ENCODE results near the gene STK10. TPM values are rescaled to one million over a fixed set of nuclear protein-coding genes. Genes with fewer than 3 reads are reported as not detected.

Gene STK10
- total RNA-seq, 1 experiment from 2014 or later: 22.9 TPM

- ChIA-PET CTCF (no interaction called here), POLR2A (no interaction called here), RAD21 (ENCODE audit: low non-redundant PET in 1 of 2, low total read pairs in 2 of 2, uncharacterized antibody in 2 of 2, unreplicated experiment in 2 of 2) (no interaction called here)
- Histone ChIP-seq H3K4me2 (ENCODE audit: low read length) (no peak overlapping the region), H3K27ac (ENCODE audit: low read depth, low read length) (no peak overlapping the region), H2AFZ (ENCODE audit: low read depth, low read length, poor library complexity, severe bottlenecking) (no peak overlapping the region), H3K79me2 (ENCODE audit: insufficient read depth, low read length) (no peaks in the 10 kb centered on the region), H3K4me3 (replicated peaks in 1 of 2; ENCODE audit: low read depth in 1 of 2, low read length in 2 of 2) (no peak overlapping the region), H3K4me1 (ENCODE audit: control insufficient read depth in 1 of 2, insufficient read depth in 2 of 2, low read length in 2 of 2) (no peaks in the 10 kb centered on the region), H3K9me3 (ENCODE audit: control insufficient read depth in 1 of 2, insufficient read depth in 1 of 2, low read depth in 1 of 2, low read length in 2 of 2) (no peaks in the 10 kb centered on the region), H3K9me2 (ENCODE audit: insufficient read depth) (no peaks in the 10 kb centered on the region), H3K27me3 (ENCODE audit: insufficient read depth, low read length) (no peaks in the 10 kb centered on the region), H3K9ac (ENCODE audit: low read length) (no peak overlapping the region), H3K36me3 (ENCODE audit: control insufficient read depth in 1 of 2, insufficient read depth in 2 of 2, low read length in 2 of 2) (peaks cover 5 to 10% of the 10 kb centered on the region in 2 experiments; a peak in 2 of 4 replicates), H4K20me1 (ENCODE audit: insufficient read depth) (no peaks in the 10 kb centered on the region)
- no peak for DNase-seq (ENCODE audit: low read depth, low spot score)
- ATAC-seq: no peak
- intact Hi-C loops (cut with micrococcal nuclease): no loop called here
- TF ChIP-seq SRF (IDR thresholded peaks at IDR 0.05; ENCODE audit: low read depth) (no peak), SIN3A (IDR thresholded peaks at IDR 0.05; ENCODE audit: low read depth) (no peak), EZH2 (IDR thresholded peaks at IDR 0.05) (no peak), YY1 (IDR thresholded peaks at IDR 0.05; ENCODE audit: extremely low read depth, insufficient replicate concordance, low read depth, low read length) (no peak), REST (IDR thresholded peaks at IDR 0.05; ENCODE audit: low read depth) (no peak), SP1 (IDR thresholded peaks at IDR 0.05; ENCODE audit: low read depth) (no peak)
- BruUV-seq (replicated peaks): no TSS peak
These were observed 21.7 kb upstream of the STK10 start for GRCh38 chr5:172209714-172210113.

- DNase-seq (ENCODE audit: low read depth, low spot score) (no peak), ATAC-seq (no peak)
- Histone ChIP-seq H3K4me2 (ENCODE audit: low read length) (no peak overlapping the region), H3K4me3 (replicated peaks in 1 of 2; ENCODE audit: low read depth in 1 of 2, low read length in 2 of 2) (no peak overlapping the region), H2AFZ (ENCODE audit: low read depth, low read length, poor library complexity, severe bottlenecking) (no peak overlapping the region), H3K9me2 (ENCODE audit: insufficient read depth) (no peaks in the 10 kb centered on the region), H3K9ac (ENCODE audit: low read length) (no peak overlapping the region), H3K79me2 (ENCODE audit: insufficient read depth, low read length) (no peaks in the 10 kb centered on the region), H3K27ac (ENCODE audit: low read depth, low read length) (no peak overlapping the region), H3K36me3 (ENCODE audit: control insufficient read depth in 1 of 2, insufficient read depth in 2 of 2, low read length in 2 of 2) (peaks cover 5 to 10% of the 10 kb centered on the region in 2 experiments; a peak in 2 of 4 replicates), H3K9me3 (ENCODE audit: control insufficient read depth in 1 of 2, insufficient read depth in 1 of 2, low read depth in 1 of 2, low read length in 2 of 2) (no peaks in the 10 kb centered on the region), H3K4me1 (ENCODE audit: control insufficient read depth in 1 of 2, insufficient read depth in 2 of 2, low read length in 2 of 2) (no peaks in the 10 kb centered on the region), H4K20me1 (ENCODE audit: insufficient read depth) (no peaks in the 10 kb centered on the region), H3K27me3 (ENCODE audit: insufficient read depth, low read length) (no peaks in the 10 kb centered on the region)
- RAD21 ChIA-PET (ENCODE audit: low non-redundant PET in 1 of 2, low total read pairs in 2 of 2, uncharacterized antibody in 2 of 2, unreplicated experiment in 2 of 2): no interaction called here
- CTCF ChIA-PET: no interaction called here
- POLR2A ChIA-PET: no interaction called here
- intact Hi-C loops (cut with micrococcal nuclease): no loop called here
- TF ChIP-seq CBX3 (IDR thresholded peaks at IDR 0.05; ENCODE audit: low read depth) (no peak), TCF7L2 (IDR thresholded peaks at IDR 0.05; ENCODE audit: borderline replicate concordance, extremely low read depth, insufficient read depth, insufficient read length) (no peak), CEBPB (IDR thresholded peaks at IDR 0.05; ENCODE audit: low read depth) (no peak), REST (IDR thresholded peaks at IDR 0.05; ENCODE audit: low read depth) (no peak), SIN3A (IDR thresholded peaks at IDR 0.05; ENCODE audit: low read depth) (no peak)
- no TSS peak for BruUV-seq (replicated peaks)
These were observed 19.5 kb upstream of the STK10 start for GRCh38 chr5:172207511-172207910.
